Peyer's patch (tissue), 4 donors: ENCODE results near the gene RFFL. TPM values are rescaled to one million over a fixed set of nuclear protein-coding genes. Genes with fewer than 3 reads are reported as not detected.
"Not testable (repeated sequence)": the region's sequence is repeated elsewhere in the genome, so short reads cannot be mapped to it uniquely, and the experiment has no call there.

ENCODE experiments used
- DNase-seq, 3 donors: peaks; one replicate each; pipeline ENCODE4 v3.0.0-alpha.2; 2017 to 2019
- H3K27ac ChIP-seq, 4 donors: fragments of 200-600 bp; sonication (generic); one replicate each; pipeline ENCODE4 v1.5.1; 2016 to 2019
- H3K27me3 ChIP-seq, 2 donors: fragments of 200-600 bp; sonication (generic); one replicate each; pipeline ENCODE4 v1.5.1; 2019
- H3K36me3 ChIP-seq, 3 donors: fragments of 200-600 bp; sonication (generic); one replicate each; pipeline ENCODE4 v1.5.1; 2016 to 2019
- H3K4me1 ChIP-seq, 4 donors: fragments of 200-600 bp; sonication (generic); one replicate each; pipeline ENCODE4 v1.5.1; 2016 to 2019
- H3K4me3 ChIP-seq, 4 donors: fragments of 200-600 bp; sonication (generic); 1 replicate in 3 of 4; 2 replicates in 1 of 4; pipeline ENCODE4 v1.5.1; 2016 to 2019; ENCODE audit warnings: mild to moderate bottlenecking in 1 of 4
- H3K9me3 ChIP-seq, 4 donors: fragments of 200-600 bp; sonication (generic); one replicate each; pipeline ENCODE4 v1.5.1; 2016 to 2019; ENCODE audit warnings: mild to moderate bottlenecking in 1 of 4
- CTCF ChIP-seq, 6 experiments: fragments of 450-650 bp in 4 of 6; fragments of 200-600 bp in 2 of 6; sonication (generic) in 1 of 6; IDR thresholded peaks; one replicate each; pipeline ENCODE4 v1.5.1; 2017 to 2019; ENCODE audit warnings: antibody characterized with exemption in 6 of 6, mild to moderate bottlenecking in 3 of 6, moderate library complexity in 1 of 6
- POLR2A ChIP-seq, 2 donors: fragments of 450-650 bp; IDR thresholded peaks; one replicate each; pipeline ENCODE4 v1.5.1; 2017; ENCODE audit warnings: antibody characterized with exemption in 2 of 2, mild to moderate bottlenecking in 2 of 2, moderate library complexity in 2 of 2
- total RNA-seq, 4 donors: library from RNA; depleted of rRNA; stranded (reverse); fragments of >200 nt; gene quantifications; one replicate each; pipeline ENCODE4 v1.1.0, GENCODE V29; 2016

The RFFL gene
- total RNA-seq, 4 donors from 2014 or later: 33.0 to 76.7 (median 43.0) TPM

GRCh38 chr17:35002876-35003551 is 60.5 kb downstream of the RFFL start:
- Histone ChIP-seq H3K36me3 (peaks cover 0 to 48% (median 0%) of the 10 kb centered on the region in 3 donors), H3K27ac (peak overlapping the region in 1 of 4 donors; percentile 34), H3K9me3 (no peaks in the 10 kb centered on the region), H3K4me3 (no peak overlapping the region), H3K27me3 (no peaks in the 10 kb centered on the region), H3K4me1 (peaks cover 0 to 6% (median 2%) of the 10 kb centered on the region in 4 donors)
- TF ChIP-seq POLR2A (IDR thresholded peaks at IDR 0.05) (no peak), CTCF (IDR thresholded peaks at IDR 0.05) (no peak)
- no peak for DNase-seq

- no peak for DNase-seq
- TF ChIP-seq CTCF (IDR thresholded peaks at IDR 0.05): no peak
- no peak for TF ChIP-seq POLR2A (IDR thresholded peaks at IDR 0.05)
- Histone ChIP-seq H3K4me3 (no peak overlapping the region), H3K27me3 (no peaks in the 10 kb centered on the region), H3K36me3 (peaks cover 0 to 44% (median 0%) of the 10 kb centered on the region in 3 donors), H3K9me3 (no peaks in the 10 kb centered on the region), H3K27ac (peak overlapping the region in 1 of 4 donors; percentile 34), H3K4me1 (peaks cover 0 to 14% (median 2%) of the 10 kb centered on the region in 4 donors)
These were observed 62.0 kb downstream of the RFFL start for GRCh38 chr17:35001549-35001948.

- H3K27ac ChIP-seq, H3K9me3 ChIP-seq, H3K27me3 ChIP-seq, DNase-seq, H3K4me3 ChIP-seq: not testable (repeated sequence)
- Histone ChIP-seq H3K36me3 (peaks cover 0 to 49% (median 0%) of the 10 kb centered on the region in 3 donors), H3K4me1 (peaks cover 0 to 14% (median 2%) of the 10 kb centered on the region in 4 donors)
These were observed 62.5 kb downstream of the RFFL start for GRCh38 chr17:35000965-35001364.

- Histone ChIP-seq H3K4me3 (no peak overlapping the region), H3K36me3 (peaks cover 0 to 53% (median 0%) of the 10 kb centered on the region in 3 donors), H3K4me1 (peaks cover 0 to 14% (median 2%) of the 10 kb centered on the region in 4 donors), H3K27me3 (no peaks in the 10 kb centered on the region), H3K27ac (peak overlapping the region in 1 of 4 donors; percentile 77), H3K9me3 (no peaks in the 10 kb centered on the region)
- DNase-seq: no peak
- TF ChIP-seq CTCF (IDR thresholded peaks at IDR 0.05) (no peak), POLR2A (IDR thresholded peaks at IDR 0.05) (no peak)
These were observed 64.1 kb downstream of the RFFL start for GRCh38 chr17:34999456-34999855.

GRCh38 chr17:34998205-34998604 is 65.3 kb downstream of the RFFL start:
- Histone ChIP-seq H3K4me1 (peaks cover 0 to 14% (median 2%) of the 10 kb centered on the region in 4 donors), H3K27me3 (no peaks in the 10 kb centered on the region), H3K27ac (peak overlapping the region in 3 of 4 donors; percentile 14 to 77 (median 23)), H3K4me3 (no peak overlapping the region), H3K36me3 (peaks cover 0 to 56% (median 0%) of the 10 kb centered on the region in 3 donors), H3K9me3 (no peaks in the 10 kb centered on the region)
- TF ChIP-seq CTCF (IDR thresholded peaks at IDR 0.05) (peak; percentile 45 to 93 (median 87)), POLR2A (IDR thresholded peaks at IDR 0.05) (peak in 1 of 2 donors; percentile 16)
- peak; percentile 77 to 89 (median 84) for DNase-seq

- TF ChIP-seq CTCF (IDR thresholded peaks at IDR 0.05) (no peak), POLR2A (IDR thresholded peaks at IDR 0.05) (no peak)
These were observed 66.1 kb downstream of the RFFL start for GRCh38 chr17:34997355-34997862.

More at GRCh38 chr17:34997355-34997862, 66.1 kb downstream of the RFFL start:
- peak in 2 of 3 donors; percentile 19 to 52 for DNase-seq
- Histone ChIP-seq H3K4me1 (peaks cover 0 to 14% (median 2%) of the 10 kb centered on the region in 4 donors), H3K27ac (peak overlapping the region in 2 of 4 donors; percentile 23 to 77), H3K4me3 (no peak overlapping the region), H3K36me3 (peaks cover 0 to 61% (median 0%) of the 10 kb centered on the region in 3 donors), H3K9me3 (no peaks in the 10 kb centered on the region), H3K27me3 (no peaks in the 10 kb centered on the region)
